Stimulated activated CD8-positive, alpha-beta memory T cell treated with anti-CD3 and anti-CD28 coated beads, Interleukin-7, amount 100 ng/mL, for 48 hours (primary cell): ENCODE measurements around the gene SYTL1.

Source experiments
- DNase-seq, 2 donors: peaks; one replicate each; pipeline ENCODE4 v3.0.0-alpha.2; 2020; ENCODE audit warnings: low read depth in 1 of 2; ENCODE audit errors: extremely low read depth in 1 of 2

SYTL1 gene

GRCh38 chr1:27363766-27364695 is 22.2 kb downstream of the SYTL1 start:
- no peak for DNase-seq

- no peak for DNase-seq
Observed at GRCh38 chr1:27364696-27365371, 23.0 kb downstream of the SYTL1 start.

GRCh38 chr1:27365372-27366112 is 23.7 kb downstream of the SYTL1 start:
- peak in 1 of 2 donors; percentile 67 for DNase-seq

GRCh38 chr1:27366113-27366410 is 24.2 kb downstream of the SYTL1 start:
- peak; percentile 70 to 79 for DNase-seq

- DNase-seq = peak in 1 of 2 donors; percentile 37
Observed at GRCh38 chr1:27366411-27367159, 24.8 kb downstream of the SYTL1 start, which contains the start of gene MAP3K6. Gene MAP3K6, minus strand, starts transcription at chr1:27366961. Its CDS starts 364 bp downstream, at chr1:27366597.

- DNase-seq = no peak
Observed at GRCh38 chr1:27367160-27367650, 25.4 kb downstream of the SYTL1 start.

GRCh38 chr1:27368869-27369582 is 27.2 kb downstream of the SYTL1 start:
- no peak for DNase-seq

- no peak for DNase-seq
Observed at GRCh38 chr1:27372022-27372807, 30.4 kb downstream of the SYTL1 start.

GRCh38 chr1:27372808-27373690 is 31.2 kb downstream of the SYTL1 start:
- DNase-seq = no peak

- no peak for DNase-seq
Observed at GRCh38 chr1:27374362-27375086, 32.7 kb downstream of the SYTL1 start, which contains the start of gene FCN3. Gene FCN3, minus strand, starts transcription at chr1:27374824. Its CDS starts 6 bp downstream, at chr1:27374818.

GRCh38 chr1:27377760-27378495 is 36.1 kb downstream of the SYTL1 start:
- no peak for DNase-seq

- no peak for DNase-seq
Observed at GRCh38 chr1:27379564-27380122, 37.8 kb downstream of the SYTL1 start.

GRCh38 chr1:27380224-27380623 is 38.4 kb downstream of the SYTL1 start:
- DNase-seq = no peak

GRCh38 chr1:27380766-27381733 is 39.2 kb downstream of the SYTL1 start:
- no peak for DNase-seq
